Stimulated activated naive CD4-positive, alpha-beta T cell (primary cell): Measurements from ENCODE around the gene CYB5R4.

Experiments used
- DNase-seq, 6 experiments: peaks; one replicate each; lab custom pipeline; 2025; lab: John Stamatoyannopoulos, UW

Gene CYB5R4

GRCh38 chr6:83978324-83978734 lies 118.8 kb downstream of the CYB5R4 start:
- no peak for DNase-seq

- DNase-seq, result no peak
Observed at GRCh38 chr6:83978997-83979396, 119.5 kb downstream of the CYB5R4 start.

- no peak for DNase-seq
Observed at GRCh38 chr6:83984411-83984810, 124.9 kb downstream of the CYB5R4 start.

GRCh38 chr6:83985308-83985713 lies 125.8 kb downstream of the CYB5R4 start:
- no peak for DNase-seq

- no peak for DNase-seq
Observed at GRCh38 chr6:83985715-83986114, 126.2 kb downstream of the CYB5R4 start.

GRCh38 chr6:83998021-83998584 lies 138.6 kb downstream of the CYB5R4 start:
- no peak for DNase-seq

- DNase-seq, result no peak
Observed at GRCh38 chr6:84001119-84001518, 141.6 kb downstream of the CYB5R4 start.

- no peak for DNase-seq
Observed at GRCh38 chr6:84002226-84002625, 142.7 kb downstream of the CYB5R4 start.

GRCh38 chr6:84003131-84003530 lies 143.6 kb downstream of the CYB5R4 start:
- no peak for DNase-seq

- no peak for DNase-seq
Observed at GRCh38 chr6:84003654-84004053, 144.2 kb downstream of the CYB5R4 start.

GRCh38 chr6:84007871-84008270 lies 148.4 kb downstream of the CYB5R4 start:
- no peak for DNase-seq

- DNase-seq, result no peak
Observed at GRCh38 chr6:84013354-84013753, 153.9 kb downstream of the CYB5R4 start.

- no peak for DNase-seq
Observed at GRCh38 chr6:84013931-84014330, 154.4 kb downstream of the CYB5R4 start.

GRCh38 chr6:84016029-84016428 lies 156.5 kb downstream of the CYB5R4 start:
- DNase-seq, result no peak
